Liver (tissue), 9 donors: ENCODE results near the gene CKMT1A. TPM values are rescaled to one million over a fixed set of nuclear protein-coding genes. Genes with fewer than 3 reads are reported as not detected.
"Not testable (repeated sequence)": the region's sequence is repeated elsewhere in the genome, so short reads cannot be mapped to it uniquely, and the experiment has no call there.

ENCODE experiments used
- DNase-seq: peaks from one replicate; pipeline ENCODE4 v3.0.0-alpha.2; 2017; ENCODE audit warnings: low spot score
- H3K27ac ChIP-seq, 2 donors: one replicate each; pipeline ENCODE4 v1.7.0; 2013; ENCODE audit warnings: inconsistent platforms in 2 of 2, low read length in 2 of 2, control low read depth in 1 of 2, low read depth in 1 of 2, mild to moderate bottlenecking in 1 of 2
- H3K27me3 ChIP-seq, 4 donors: one replicate each; pipeline versions ENCODE4 v1.6.1 to v1.7.0; 2013; ENCODE audit warnings: low read length in 3 of 4, inconsistent platforms in 1 of 4, mild to moderate bottlenecking in 1 of 4, moderate library complexity in 1 of 4; ENCODE audit not compliant: control insufficient read depth in 4 of 4, insufficient read depth in 4 of 4
- H3K36me3 ChIP-seq, 4 donors: one replicate each; pipeline versions ENCODE4 v1.6.1 to v1.7.0; 2013; ENCODE audit warnings: low read length in 3 of 4, mild to moderate bottlenecking in 3 of 4, low read depth in 1 of 4, moderate library complexity in 1 of 4; ENCODE audit not compliant: control insufficient read depth in 4 of 4, insufficient read depth in 3 of 4
- H3K4me1 ChIP-seq, 4 donors: one replicate each; pipeline versions ENCODE4 v1.6.1 to v1.7.0; 2013; ENCODE audit warnings: low read length in 3 of 4, mild to moderate bottlenecking in 3 of 4, moderate library complexity in 1 of 4; ENCODE audit not compliant: control insufficient read depth in 4 of 4, insufficient read depth in 4 of 4
- H3K4me3 ChIP-seq, 3 donors: one replicate each; pipeline versions ENCODE4 v1.6.1 to v1.7.0; 2013; ENCODE audit warnings: low read length in 3 of 3, control low read depth in 1 of 3, low read depth in 1 of 3, mild to moderate bottlenecking in 1 of 3
- H3K9ac ChIP-seq, 2 donors: one replicate each; pipeline ENCODE4 v1.7.0; 2013; ENCODE audit warnings: low read length in 2 of 2, mild to moderate bottlenecking in 2 of 2, moderate library complexity in 2 of 2, control low read depth in 1 of 2, low read depth in 1 of 2
- H3K9me3 ChIP-seq, 4 donors: one replicate each; pipeline versions ENCODE4 v1.6.1 to v1.7.0; 2013; ENCODE audit warnings: low read length in 3 of 4; ENCODE audit not compliant: control insufficient read depth in 4 of 4
- EGR1 ChIP-seq, 2 donors: IDR thresholded peaks; 2 replicates each; pipeline ENCODE4 v1.6.1; 2016 to 2018; ENCODE audit warnings: antibody characterized with exemption in 2 of 2, low read depth in 2 of 2
- FOXA2 ChIP-seq: IDR thresholded peaks from 2 replicates; pipeline ENCODE4 v1.6.1; 2016; ENCODE audit warnings: antibody characterized with exemption
- HNF4G ChIP-seq: IDR thresholded peaks from 2 replicates; pipeline ENCODE4 v1.6.1; 2016; ENCODE audit warnings: antibody characterized with exemption
- NR2F2 ChIP-seq: IDR thresholded peaks from 2 replicates; pipeline ENCODE4 v1.6.1; 2016; ENCODE audit warnings: antibody characterized with exemption
- SP1 ChIP-seq: IDR thresholded peaks from 2 replicates; pipeline ENCODE4 v1.6.1; 2018; ENCODE audit warnings: antibody characterized with exemption, mild to moderate bottlenecking
- YY1 ChIP-seq: IDR thresholded peaks from 2 replicates; pipeline ENCODE4 v1.6.1; 2016; ENCODE audit warnings: antibody characterized with exemption, mild to moderate bottlenecking
- WGBS: extraction: QIAGEN DNeasy Blood & Tissue Kit; methylation state at CpG from one replicate; pipeline ENCODE4 v1.1.7; 2013; 5-methylcytosine and 5-hydroxymethylcytosine counted together
- polyA plus RNA-seq, 2 donors: library from polyadenylated mRNA; stranded (reverse) in 1 of 2; unstranded in 1 of 2; fragments of 200-250 nt in 1 of 2; fragments of >200 nt in 1 of 2; fragmentation: Nextera tagmentation in 1 of 2; extraction: Ambion mirVana in 1 of 2; gene quantifications; one replicate each; pipeline versions ENCODE4 v1.2.1 to v1.2.3, GENCODE V29; 2013 to 2015
- total RNA-seq, 2 donors: library from RNA; depleted of rRNA; stranded (reverse); fragments of >200 nt; gene quantifications; one replicate each; pipeline ENCODE4 v1.2.3, GENCODE V29; 2014
- TF ChIP-seq, protein P1 (sequence below): fragments of 150-350 bp; IDR thresholded peaks from 2 replicates; pipeline ENCODE4 v1.5.1; 2017; ENCODE audit warnings: improper control_type of control experiment, low read depth, low read length; ENCODE audit not compliant: missing input control
- TF ChIP-seq, protein P2 (sequence below): IDR thresholded peaks from 2 replicates; pipeline ENCODE4 v1.6.1; 2016; ENCODE audit warnings: antibody characterized with exemption
- TF ChIP-seq, protein P3 (sequence below): IDR thresholded peaks from 2 replicates; pipeline ENCODE4 v1.6.1; 2016; ENCODE audit warnings: antibody characterized with exemption
- TF ChIP-seq, protein P4 (sequence below): IDR thresholded peaks from 2 replicates; pipeline ENCODE4 v1.6.1; 2016; ENCODE audit warnings: antibody characterized with exemption
- donor health status: healthy.
- donor health status: healthy.
- donor health status: healthy.
- donor health status: healthy.
- donor health status: healthy.

CKMT1A gene
- total RNA-seq (under 1 TPM in 1 of 2 donors, not detected in 1; 0.65 TPM), polyA plus RNA-seq (not detected)

DNA sequence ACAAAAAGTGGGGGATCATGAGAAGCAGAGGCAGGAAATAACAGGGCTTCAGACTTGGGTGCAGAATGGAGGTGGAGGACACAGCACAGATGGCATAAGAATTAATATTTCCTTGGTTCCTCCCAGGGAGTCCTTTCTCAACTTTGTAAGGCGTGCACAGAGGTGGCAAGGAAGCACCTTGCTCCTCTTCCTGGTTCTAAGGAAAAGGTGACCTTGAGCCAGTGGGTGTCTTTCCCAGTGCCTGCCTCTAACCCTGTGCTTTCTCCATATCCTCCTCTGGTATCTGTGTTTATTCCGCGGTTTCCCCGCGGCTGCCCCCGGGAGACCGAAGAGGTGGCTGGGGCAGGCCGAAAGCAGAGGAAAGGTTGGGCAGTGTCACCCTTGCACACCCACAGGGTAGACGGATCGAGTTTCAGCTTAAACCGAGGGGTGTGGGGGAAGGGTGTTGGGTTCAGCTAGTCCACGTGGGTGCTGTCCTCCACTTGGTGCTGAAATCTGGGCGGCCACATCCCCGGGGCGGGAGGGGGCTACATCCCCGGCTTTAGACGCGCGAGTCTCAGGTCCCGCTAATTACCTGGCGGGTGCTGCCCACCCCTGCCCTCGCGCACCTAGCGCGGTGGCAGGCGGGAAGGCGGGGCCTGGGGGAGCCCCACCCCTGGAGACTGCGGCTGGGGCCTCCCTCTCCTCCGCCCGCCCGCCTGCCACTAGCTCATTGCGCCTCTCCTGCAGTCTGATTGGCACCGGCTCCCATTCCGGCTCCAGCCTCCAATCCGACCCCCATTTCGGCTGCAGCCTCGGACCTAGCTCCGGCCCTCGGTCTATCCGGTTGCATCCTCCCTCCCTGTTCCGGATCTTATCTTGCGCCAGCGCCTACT, at the start of gene CKMT1A:
CKMT1A (plus strand) TSS at position 712 of the 875 bp plus-strand sequence. CDS start 192 bp downstream, outside the sequence.
- H3K4me3 ChIP-seq: not testable (repeated sequence)
- WGBS: no CpG with 5 or more reads among the region's 43 CpGs

DNA sequence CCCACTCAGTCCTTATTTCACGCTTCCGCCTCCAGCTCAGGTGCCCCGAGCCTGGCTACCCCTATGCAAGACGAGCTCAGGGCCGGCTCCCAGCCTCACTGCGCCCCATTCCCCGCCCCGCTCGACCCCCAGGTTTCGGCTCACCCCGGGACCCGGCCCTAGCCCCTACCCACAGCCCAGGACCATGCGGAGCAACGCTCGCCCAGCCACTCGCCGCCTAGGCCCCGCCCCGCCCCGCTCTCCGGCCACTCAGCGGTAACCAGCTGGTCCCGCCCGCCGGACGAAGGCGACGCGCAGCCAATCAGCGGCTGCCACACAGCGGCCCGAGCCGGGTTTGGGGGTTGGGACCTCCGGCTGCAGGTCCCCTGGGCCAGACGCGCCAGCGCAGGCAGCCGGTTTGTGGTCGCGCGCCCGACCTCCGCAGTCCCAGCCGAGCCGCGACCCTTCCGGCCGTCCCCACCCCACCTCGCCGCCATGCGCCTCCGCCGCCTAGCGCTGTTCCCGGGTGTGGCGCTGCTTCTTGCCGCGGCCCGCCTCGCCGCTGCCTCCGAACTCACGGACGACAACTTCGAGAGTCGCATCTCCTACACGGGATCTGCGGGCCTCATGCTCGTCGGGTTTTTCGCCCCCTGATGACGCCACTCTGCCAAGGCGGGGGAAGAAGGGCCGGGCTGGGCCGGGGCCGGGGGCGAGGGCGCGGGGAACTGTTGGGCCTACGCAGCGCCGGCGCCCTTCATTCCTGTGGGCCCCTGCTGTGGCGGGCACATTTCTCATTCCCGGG, 44.8 kb upstream of the CKMT1A start, which contains the start of gene CATSPER2:
CATSPER2 (minus strand) TSS at position 196 of the 781 bp plus-strand sequence. CDS start 783 bp downstream, outside the sequence.
- Histone ChIP-seq H3K9ac (no peak within 1 kb of the TSS), H3K36me3 (peaks cover 0 to 3% (median 2%) of the 10 kb centered on the region in 4 donors), H3K9me3 (no peaks in the 10 kb centered on the region), H3K4me3 (no peak within 1 kb of the TSS), H3K27me3 (no peaks in the 10 kb centered on the region), H3K4me1 (no peaks in the 10 kb centered on the region), H3K27ac (no peak within 1 kb of the TSS)
- no peak for DNase-seq
- WGBS: 88% methylated on average over 85 of the region's 85 CpGs
- no peak for TF ChIP-seq NR2F2
- TF ChIP-seq, protein P1, sequence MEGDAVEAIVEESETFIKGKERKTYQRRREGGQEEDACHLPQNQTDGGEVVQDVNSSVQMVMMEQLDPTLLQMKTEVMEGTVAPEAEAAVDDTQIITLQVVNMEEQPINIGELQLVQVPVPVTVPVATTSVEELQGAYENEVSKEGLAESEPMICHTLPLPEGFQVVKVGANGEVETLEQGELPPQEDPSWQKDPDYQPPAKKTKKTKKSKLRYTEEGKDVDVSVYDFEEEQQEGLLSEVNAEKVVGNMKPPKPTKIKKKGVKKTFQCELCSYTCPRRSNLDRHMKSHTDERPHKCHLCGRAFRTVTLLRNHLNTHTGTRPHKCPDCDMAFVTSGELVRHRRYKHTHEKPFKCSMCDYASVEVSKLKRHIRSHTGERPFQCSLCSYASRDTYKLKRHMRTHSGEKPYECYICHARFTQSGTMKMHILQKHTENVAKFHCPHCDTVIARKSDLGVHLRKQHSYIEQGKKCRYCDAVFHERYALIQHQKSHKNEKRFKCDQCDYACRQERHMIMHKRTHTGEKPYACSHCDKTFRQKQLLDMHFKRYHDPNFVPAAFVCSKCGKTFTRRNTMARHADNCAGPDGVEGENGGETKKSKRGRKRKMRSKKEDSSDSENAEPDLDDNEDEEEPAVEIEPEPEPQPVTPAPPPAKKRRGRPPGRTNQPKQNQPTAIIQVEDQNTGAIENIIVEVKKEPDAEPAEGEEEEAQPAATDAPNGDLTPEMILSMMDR: no peak
- no peak for TF ChIP-seq SP1
- no peak for TF ChIP-seq HNF4G
- TF ChIP-seq FOXA2: no peak
- TF ChIP-seq, protein P2, sequence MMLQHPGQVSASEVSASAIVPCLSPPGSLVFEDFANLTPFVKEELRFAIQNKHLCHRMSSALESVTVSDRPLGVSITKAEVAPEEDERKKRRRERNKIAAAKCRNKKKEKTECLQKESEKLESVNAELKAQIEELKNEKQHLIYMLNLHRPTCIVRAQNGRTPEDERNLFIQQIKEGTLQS: no peak
- TF ChIP-seq YY1: no peak
- TF ChIP-seq EGR1 (IDR thresholded peaks at IDR 0.05; ENCODE audit: low read depth in 2 of 2): no peak
- TF ChIP-seq, protein P3, sequence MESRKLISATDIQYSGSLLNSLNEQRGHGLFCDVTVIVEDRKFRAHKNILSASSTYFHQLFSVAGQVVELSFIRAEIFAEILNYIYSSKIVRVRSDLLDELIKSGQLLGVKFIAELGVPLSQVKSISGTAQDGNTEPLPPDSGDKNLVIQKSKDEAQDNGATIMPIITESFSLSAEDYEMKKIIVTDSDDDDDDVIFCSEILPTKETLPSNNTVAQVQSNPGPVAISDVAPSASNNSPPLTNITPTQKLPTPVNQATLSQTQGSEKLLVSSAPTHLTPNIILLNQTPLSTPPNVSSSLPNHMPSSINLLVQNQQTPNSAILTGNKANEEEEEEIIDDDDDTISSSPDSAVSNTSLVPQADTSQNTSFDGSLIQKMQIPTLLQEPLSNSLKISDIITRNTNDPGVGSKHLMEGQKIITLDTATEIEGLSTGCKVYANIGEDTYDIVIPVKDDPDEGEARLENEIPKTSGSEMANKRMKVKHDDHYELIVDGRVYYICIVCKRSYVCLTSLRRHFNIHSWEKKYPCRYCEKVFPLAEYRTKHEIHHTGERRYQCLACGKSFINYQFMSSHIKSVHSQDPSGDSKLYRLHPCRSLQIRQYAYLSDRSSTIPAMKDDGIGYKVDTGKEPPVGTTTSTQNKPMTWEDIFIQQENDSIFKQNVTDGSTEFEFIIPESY: no peak
- TF ChIP-seq, protein P4, sequence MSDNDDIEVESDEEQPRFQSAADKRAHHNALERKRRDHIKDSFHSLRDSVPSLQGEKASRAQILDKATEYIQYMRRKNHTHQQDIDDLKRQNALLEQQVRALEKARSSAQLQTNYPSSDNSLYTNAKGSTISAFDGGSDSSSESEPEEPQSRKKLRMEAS: no peak

More for the DNA sequence above, at the start of gene CKMT1A:
- H3K27ac ChIP-seq, H3K9ac ChIP-seq, H3K36me3 ChIP-seq, H3K4me1 ChIP-seq, DNase-seq, H3K27me3 ChIP-seq, H3K9me3 ChIP-seq: not testable (repeated sequence)

DNA sequence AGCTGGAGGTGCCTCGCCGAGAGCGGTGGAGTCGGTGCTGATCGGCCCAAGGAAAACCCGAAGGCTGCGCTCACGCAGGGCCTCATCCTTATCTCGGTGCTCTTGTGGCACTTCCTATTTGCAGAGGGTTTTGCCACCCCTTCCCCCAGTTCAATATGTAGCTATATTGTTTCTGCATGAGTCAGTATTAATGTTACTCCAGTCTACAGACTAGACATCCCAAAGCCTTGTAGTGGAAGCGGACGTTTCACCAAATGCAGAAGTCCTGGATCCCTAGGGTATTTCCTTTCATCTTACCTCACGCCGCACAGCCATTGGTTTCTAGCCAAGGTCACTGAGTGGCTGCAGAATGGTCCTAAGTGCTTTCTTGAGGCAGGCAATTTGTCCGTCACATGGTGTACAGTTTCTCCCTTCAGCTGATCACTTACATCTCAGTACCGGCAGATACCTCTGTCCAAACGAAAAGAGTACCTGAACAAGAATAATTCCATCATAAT, 44.2 kb upstream of the CKMT1A start:
- 96% methylated on average over 16 of the region's 16 CpGs for WGBS
- not testable (repeated sequence) for DNase-seq, H3K4me1 ChIP-seq, H3K36me3 ChIP-seq, H3K27ac ChIP-seq, H3K27me3 ChIP-seq, H3K9ac ChIP-seq, H3K4me3 ChIP-seq, H3K9me3 ChIP-seq

DNA sequence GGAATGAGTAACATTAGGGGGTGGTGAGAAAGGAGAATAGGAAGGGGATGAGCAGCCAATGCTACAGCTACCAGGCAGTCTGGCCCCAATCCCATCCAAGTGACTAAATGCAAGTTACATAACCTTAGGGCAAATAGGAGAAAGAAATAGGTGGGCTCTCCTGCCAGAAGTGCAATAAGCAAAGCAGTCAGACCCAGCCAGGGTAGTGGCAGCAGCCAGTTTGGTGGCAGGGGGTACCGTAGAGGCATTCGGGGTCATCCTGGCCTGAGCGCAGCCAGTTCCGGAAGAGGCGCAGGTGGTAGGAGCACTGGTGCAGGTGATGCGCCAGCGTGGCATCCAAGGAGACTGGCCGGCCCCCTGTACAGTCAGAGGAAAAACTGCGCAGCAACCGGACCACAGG, 33.9 kb upstream of the CKMT1A start:
- H3K27me3 ChIP-seq, H3K27ac ChIP-seq, H3K36me3 ChIP-seq, H3K4me1 ChIP-seq, H3K9ac ChIP-seq, H3K9me3 ChIP-seq, H3K4me3 ChIP-seq, DNase-seq: not testable (repeated sequence)
- 100% methylated on average over 3 of the region's 10 CpGs for WGBS

DNA sequence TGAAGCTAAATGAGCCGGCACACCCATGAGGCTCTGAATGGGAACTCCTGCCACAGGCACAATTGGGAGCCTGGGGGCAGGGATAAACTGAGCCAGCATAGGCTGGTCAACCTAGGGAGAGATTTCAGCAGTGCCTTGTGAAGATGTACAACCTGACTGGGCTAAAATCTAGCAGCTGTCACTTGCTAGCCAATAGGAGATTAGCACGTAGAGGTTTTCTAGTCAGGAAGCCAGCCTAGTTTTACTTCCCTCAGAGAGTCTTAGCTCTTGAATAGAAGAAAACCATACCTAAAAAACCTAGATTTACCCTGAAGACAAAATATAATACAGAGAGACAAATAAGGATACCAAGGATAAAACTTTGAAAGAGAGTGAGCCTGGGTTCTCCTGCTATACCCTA, 31.4 kb upstream of the CKMT1A start:
- H3K4me1 ChIP-seq, DNase-seq, H3K27ac ChIP-seq, H3K9me3 ChIP-seq, H3K4me3 ChIP-seq, H3K9ac ChIP-seq, H3K27me3 ChIP-seq, H3K36me3 ChIP-seq: not testable (repeated sequence)
- WGBS: 93% methylated on average over 1 of the region's 2 CpGs
